ACC112 (cell line): Measurements from ENCODE around the gene POLN.

Experiments
- H2AFZ ChIP-seq: fragments of 200-600 bp; sonication (generic); one replicate; pipeline ENCODE4 v1.6.0; 2017; ENCODE audit warnings: antibody characterized with exemption, low read length; ENCODE audit not compliant: unreplicated experiment
- H3K27ac ChIP-seq: fragments of 200-600 bp; sonication (generic); 2 replicates; pipeline ENCODE4 v1.5.1; 2014; ENCODE audit warnings: low read depth, mild to moderate bottlenecking, antibody characterized with exemption, low read length, moderate library complexity
- H3K27me3 ChIP-seq: fragments of 200-600 bp; sonication (generic); 2 replicates; pipeline ENCODE4 v1.6.1; 2014; ENCODE audit warnings: mild to moderate bottlenecking, antibody characterized with exemption, low read length, moderate library complexity, mixed read lengths; ENCODE audit not compliant: insufficient read depth
- H3K36me3 ChIP-seq: fragments of 200-600 bp; sonication (generic); 2 replicates; pipeline ENCODE4 v1.6.1; 2016; ENCODE audit warnings: mild to moderate bottlenecking, antibody characterized with exemption, low read length, moderate library complexity, mixed read lengths; ENCODE audit not compliant: insufficient read depth
- H3K4me1 ChIP-seq: fragments of 200-600 bp; sonication (generic); one replicate; pipeline ENCODE4 v1.6.1; 2016; ENCODE audit warnings: low read length, mixed read lengths; ENCODE audit not compliant: insufficient read depth, unreplicated experiment, control insufficient read depth
- H3K4me3 ChIP-seq: fragments of 200-600 bp; sonication (generic); 2 replicates; pipeline ENCODE4 v1.5.1; 2014; ENCODE audit warnings: mild to moderate bottlenecking, low read depth, low read length
- H3K79me2 ChIP-seq: fragments of 200-600 bp; sonication (generic); one replicate; pipeline ENCODE4 v1.6.0; 2016; ENCODE audit warnings: low read length; ENCODE audit not compliant: control insufficient read depth, unreplicated experiment, insufficient read depth

POLN gene

DNA sequence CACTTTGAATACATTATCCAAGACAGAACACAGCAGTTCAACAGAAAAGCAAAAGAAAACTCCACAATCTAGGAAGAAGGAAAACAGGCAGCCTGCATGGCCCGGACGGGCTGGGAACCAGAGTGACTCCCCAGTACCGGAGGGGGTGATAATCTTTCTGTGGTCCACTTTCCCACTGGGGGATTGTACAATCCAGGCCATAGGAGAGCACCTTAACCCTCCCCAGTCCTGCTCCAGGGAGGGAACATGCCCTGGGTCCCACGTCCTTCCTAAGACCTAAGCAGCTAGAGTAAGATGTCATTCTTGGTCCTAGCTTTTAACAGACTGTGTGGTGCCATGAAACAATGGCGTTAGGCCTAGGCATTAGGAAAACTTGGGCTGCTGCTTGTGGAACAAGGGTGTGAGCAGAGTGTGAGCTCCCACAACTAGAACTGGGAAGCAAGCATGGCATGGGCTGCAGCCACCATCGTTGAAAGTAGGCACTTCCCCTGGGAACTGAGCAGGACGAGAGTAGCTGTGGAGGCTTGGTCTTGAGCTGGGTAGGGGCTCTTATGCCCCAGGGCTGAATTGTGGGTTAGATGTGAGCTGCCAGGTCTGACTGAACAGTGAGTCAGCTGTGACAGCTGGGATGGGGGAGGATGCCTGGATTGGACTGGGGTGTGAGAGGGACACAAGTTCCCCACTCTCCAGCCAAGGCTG is 140.4 kb downstream of the POLN start:
- Histone ChIP-seq H2AFZ (no peak overlapping the region), H3K4me1 (no peaks in the 10 kb centered on the region), H3K27me3 (no peaks in the 10 kb centered on the region; the same call in 1 of the 2 replicates), H3K27ac (no peak overlapping the region), H3K36me3 (no peaks in the 10 kb centered on the region), H3K79me2 (no peaks in the 10 kb centered on the region), H3K4me3 (no peak overlapping the region)

DNA sequence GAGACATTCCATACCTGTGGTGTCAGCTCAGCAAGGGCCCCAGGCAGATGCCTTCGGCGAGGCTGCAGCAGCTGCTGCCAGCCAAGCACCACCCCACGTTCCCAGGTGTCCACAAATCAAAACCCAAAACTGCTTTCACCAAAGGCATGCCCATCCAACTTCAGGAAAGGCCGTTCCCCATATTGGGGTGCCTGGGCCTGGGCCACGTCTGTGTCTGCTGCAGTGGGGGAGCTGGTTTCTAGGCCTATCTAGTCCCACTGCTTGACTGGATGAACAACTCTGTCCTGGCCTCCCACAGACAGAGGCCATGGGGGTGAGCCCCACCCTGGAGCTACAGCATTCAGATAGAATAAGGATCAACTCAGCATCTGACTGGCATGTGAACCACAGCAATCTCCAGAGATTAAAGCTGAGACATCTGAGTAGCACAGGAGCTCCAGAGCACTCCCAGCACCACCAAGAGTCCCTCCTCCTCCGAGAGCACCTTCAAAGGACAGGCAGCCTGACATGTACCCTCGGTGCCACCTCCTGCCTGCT is 145.8 kb downstream of the POLN start:
- no peaks in the 10 kb centered on the region for H3K79me2 ChIP-seq
- H2AFZ ChIP-seq = no peak overlapping the region
- no peak overlapping the region for H3K27ac ChIP-seq
- no peaks in the 10 kb centered on the region for H3K36me3 ChIP-seq
- H3K27me3 ChIP-seq = no peaks in the 10 kb centered on the region
- no peak overlapping the region for H3K4me3 ChIP-seq
- H3K4me1 ChIP-seq = no peaks in the 10 kb centered on the region

DNA sequence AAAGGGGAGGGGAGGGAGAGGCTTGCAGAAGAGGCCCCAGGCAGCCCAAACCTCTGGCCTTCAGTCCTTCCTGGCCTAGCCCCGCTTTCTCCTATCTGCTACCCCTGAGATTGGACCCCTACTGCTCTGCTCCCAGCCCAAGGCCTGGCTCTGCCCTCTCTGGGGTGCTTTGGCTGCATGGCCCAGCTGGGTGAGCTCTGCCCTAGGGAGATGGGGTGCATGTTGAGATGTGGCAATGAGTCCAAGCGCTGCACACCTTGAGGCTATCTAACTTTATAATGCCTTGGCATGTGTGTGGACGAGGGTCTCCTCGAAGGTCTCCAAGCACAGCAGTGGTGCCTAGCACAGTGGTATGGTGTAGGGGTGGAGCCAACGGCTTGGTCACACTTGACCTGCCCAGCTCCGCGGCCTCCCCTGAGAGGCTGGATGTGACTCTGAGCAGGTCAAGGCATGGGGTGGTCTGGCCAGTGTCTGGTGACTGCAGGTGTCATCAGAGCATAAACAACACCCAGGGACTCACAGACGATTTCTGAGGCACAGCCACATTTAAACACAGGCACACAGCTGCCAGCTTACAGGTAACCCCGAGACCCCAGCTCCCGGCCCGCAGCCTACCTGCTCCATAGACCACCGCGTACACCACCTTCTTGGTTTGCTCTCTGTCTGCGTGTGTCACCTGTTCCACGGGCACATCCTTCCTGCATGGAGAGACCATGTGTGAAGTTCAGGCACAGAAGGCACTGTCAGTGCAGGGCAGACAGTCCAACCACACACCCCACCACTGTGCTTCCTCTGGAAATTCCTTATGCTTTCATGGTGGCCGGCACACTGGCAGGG is 146.5 kb downstream of the POLN start:
- H3K27ac ChIP-seq = no peak overlapping the region
- H3K27me3 ChIP-seq = peaks cover 5% of the 10 kb centered on the region; the same call in 1 of the 2 replicates
- H2AFZ ChIP-seq = no peak overlapping the region
- no peaks in the 10 kb centered on the region for H3K36me3 ChIP-seq
- no peaks in the 10 kb centered on the region for H3K4me1 ChIP-seq
- H3K79me2 ChIP-seq = no peaks in the 10 kb centered on the region
- no peak overlapping the region for H3K4me3 ChIP-seq

DNA sequence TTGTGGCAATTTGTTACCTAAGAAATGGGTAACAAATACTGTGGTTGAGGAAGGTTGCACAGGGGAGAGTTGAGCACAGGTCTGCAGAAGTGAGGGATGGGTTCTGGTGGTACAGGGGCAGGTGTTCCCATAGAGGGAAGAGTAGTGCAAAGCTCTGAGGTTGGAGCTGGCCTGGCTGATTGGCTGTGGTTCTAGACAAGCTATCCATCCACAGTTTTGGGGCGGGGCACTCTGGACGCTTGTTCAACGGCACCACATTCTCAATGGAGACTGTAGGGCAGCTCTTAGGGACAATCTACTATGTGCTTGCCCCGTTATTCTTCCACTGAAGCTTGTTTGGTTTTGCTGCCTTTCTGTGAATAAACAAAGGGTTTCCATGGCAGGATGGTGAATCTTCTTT is 147.4 kb downstream of the POLN start:
- no peak overlapping the region for H3K27ac ChIP-seq
- H3K36me3 ChIP-seq = no peaks in the 10 kb centered on the region
- H3K27me3 ChIP-seq = peaks cover 9% of the 10 kb centered on the region
- no peaks in the 10 kb centered on the region for H3K4me1 ChIP-seq
- no peak overlapping the region for H3K4me3 ChIP-seq
- no peak overlapping the region for H2AFZ ChIP-seq
- no peaks in the 10 kb centered on the region for H3K79me2 ChIP-seq

DNA sequence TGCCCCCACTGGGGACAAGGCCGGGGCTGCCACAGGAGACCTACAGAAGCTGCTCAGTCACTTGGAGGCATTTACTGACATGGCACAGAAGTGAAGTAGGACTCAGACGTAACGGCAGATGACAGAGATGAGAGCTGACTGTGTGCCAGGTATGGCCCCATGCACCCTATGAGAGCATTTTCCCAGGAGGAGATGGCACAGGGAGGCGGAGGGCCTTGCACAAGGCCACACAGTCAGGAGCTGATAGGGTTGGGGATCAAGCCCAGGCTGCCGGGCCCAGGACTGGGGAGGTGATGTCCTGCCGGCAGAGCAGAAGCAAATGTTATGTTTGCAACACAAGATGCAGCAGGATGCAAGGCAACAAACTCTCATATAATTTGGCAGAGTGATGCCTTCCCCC is 148.7 kb downstream of the POLN start:
- peaks cover 9% of the 10 kb centered on the region for H3K27me3 ChIP-seq
- no peaks in the 10 kb centered on the region for H3K4me1 ChIP-seq
- no peak overlapping the region for H2AFZ ChIP-seq
- no peak overlapping the region for H3K4me3 ChIP-seq
- H3K27ac ChIP-seq = no peak overlapping the region
- no peaks in the 10 kb centered on the region for H3K79me2 ChIP-seq
- H3K36me3 ChIP-seq = no peaks in the 10 kb centered on the region

DNA sequence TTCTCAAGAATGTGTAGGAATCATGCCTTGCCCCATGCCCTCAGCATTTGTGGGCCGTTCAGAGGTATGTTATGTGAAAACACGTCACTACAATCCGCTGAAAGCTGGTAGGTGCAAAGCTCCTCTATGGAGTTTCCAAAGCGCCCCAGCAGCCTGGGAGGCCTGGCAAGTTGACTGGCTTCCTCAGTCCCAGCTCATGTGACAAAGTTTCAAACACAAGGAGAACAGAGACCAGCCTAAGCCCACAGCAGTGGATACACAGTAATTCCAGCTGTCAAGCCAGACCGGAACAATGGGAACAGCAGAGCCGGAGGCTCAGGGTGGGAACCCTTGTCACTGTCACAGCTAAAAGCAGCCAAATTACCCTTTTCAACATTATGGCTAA is 149.3 kb downstream of the POLN start:
- Histone ChIP-seq H2AFZ (no peak overlapping the region), H3K4me3 (no peak overlapping the region), H3K36me3 (no peaks in the 10 kb centered on the region), H3K79me2 (no peaks in the 10 kb centered on the region), H3K27me3 (peaks cover 9% of the 10 kb centered on the region), H3K4me1 (no peaks in the 10 kb centered on the region), H3K27ac (no peak overlapping the region)

DNA sequence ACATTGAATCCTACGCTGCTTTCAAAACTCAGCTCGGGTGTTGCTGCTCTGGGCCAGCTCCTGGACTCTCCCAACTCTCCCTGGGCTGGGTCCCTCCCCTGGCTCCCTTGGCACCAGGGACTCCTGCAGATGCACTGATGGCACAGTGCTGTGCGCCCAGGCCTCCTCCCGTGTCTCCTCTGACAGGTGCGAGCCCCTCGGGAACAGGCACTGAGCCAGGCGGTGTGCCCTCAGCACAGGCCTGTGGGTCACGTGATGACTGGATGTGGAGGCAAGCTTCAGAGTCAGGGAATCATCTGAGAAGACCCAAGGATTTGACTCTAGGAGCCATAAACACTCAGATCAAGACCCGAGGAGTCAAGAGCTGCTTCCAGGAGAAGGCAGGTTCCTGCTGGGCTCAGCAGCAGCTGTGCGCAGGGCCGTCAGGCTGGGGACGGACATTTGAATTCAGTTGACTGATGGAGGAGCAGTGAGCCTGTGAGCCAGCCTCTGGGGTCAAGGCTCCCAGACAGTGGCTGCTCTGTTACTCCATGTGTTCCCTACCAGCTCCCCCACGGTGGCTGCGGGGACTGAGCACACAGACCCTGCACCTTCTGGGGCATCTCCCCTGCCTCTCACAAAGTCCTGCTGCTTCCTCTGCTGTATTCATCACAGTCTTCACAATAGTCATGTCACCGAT is 149.8 kb downstream of the POLN start:
- H3K4me1 ChIP-seq = no peaks in the 10 kb centered on the region
- H3K27me3 ChIP-seq = peaks cover 9% of the 10 kb centered on the region
- no peak overlapping the region for H2AFZ ChIP-seq
- no peak overlapping the region for H3K27ac ChIP-seq
- no peak overlapping the region for H3K4me3 ChIP-seq
- no peaks in the 10 kb centered on the region for H3K36me3 ChIP-seq
- H3K79me2 ChIP-seq = no peaks in the 10 kb centered on the region

DNA sequence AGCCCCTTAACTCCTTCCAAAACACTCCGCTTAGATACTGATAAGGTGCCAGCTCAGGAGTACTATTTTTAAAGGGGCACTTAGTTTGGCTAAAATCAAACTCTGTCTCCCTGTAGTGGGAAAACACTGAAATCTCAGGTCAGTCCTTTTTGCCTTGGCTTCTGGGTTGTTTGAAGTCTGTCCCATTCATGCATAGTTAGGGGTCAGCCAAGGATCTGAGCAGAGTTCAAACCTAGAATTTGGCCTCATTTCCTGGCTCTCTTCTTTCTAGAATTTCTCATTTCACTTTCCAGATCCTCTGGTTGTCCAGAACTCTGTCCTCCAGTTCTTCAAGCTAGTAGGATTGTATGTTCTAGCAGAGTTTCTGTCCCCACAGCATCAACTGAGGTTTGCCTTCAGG is 151.3 kb downstream of the POLN start:
- no peak overlapping the region for H3K27ac ChIP-seq
- H3K27me3 ChIP-seq = peaks cover 9% of the 10 kb centered on the region
- H3K4me1 ChIP-seq = no peaks in the 10 kb centered on the region
- H3K4me3 ChIP-seq = no peak overlapping the region
- no peak overlapping the region for H2AFZ ChIP-seq
- no peaks in the 10 kb centered on the region for H3K79me2 ChIP-seq
- H3K36me3 ChIP-seq = no peaks in the 10 kb centered on the region

DNA sequence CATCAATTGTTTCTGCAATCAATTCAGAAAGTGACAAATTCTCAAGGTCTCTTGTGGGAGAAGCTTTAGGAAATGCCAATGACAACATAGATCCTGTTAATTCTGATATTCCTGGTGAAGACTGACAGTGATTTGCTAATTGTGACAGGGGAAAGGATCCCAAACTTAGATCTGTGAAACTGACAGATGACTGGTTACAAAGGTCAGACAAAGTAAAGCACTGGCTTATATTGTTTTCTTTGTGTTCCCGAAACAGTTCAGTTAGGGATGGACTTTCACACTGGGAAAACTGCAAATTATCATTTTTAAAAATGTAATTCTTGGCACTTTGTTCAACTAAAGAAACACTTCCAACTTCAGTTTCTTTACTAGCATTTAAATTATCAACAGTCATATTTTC is 152.7 kb downstream of the POLN start:
- Histone ChIP-seq H3K4me3 (no peak overlapping the region), H2AFZ (no peak overlapping the region), H3K4me1 (no peaks in the 10 kb centered on the region), H3K79me2 (no peaks in the 10 kb centered on the region), H3K27ac (no peak overlapping the region), H3K27me3 (peaks cover 9% of the 10 kb centered on the region), H3K36me3 (no peaks in the 10 kb centered on the region)

DNA sequence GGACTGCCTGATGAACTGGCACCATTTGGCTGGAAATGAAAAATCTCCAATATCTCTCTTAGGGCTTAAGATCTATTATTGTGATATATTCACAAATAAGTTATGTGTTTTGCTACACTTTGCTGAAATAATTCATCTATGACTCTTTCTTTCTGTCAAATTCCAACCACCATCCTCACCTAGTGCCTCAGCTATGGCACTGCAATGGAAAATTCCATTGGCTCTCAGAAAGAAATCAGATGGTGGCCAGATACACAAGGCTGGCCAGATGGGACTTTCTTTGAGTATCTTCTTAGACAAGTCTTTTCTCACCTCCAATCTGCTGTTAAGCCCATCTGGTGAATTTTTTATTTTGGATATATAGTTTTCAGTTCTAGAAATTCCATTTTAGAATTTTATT is 154.8 kb downstream of the POLN start:
- Histone ChIP-seq H2AFZ (no peak overlapping the region), H3K27me3 (peaks cover 9% of the 10 kb centered on the region), H3K79me2 (no peaks in the 10 kb centered on the region), H3K27ac (no peak overlapping the region), H3K36me3 (no peaks in the 10 kb centered on the region), H3K4me3 (no peak overlapping the region), H3K4me1 (no peaks in the 10 kb centered on the region)
